GM21526 (cell line): Measurements from ENCODE around the gene RPL18.
"Not testable (repeated sequence)": the region's sequence is repeated elsewhere in the genome, so short reads cannot be mapped to it uniquely, and the experiment has no call there.

Source experiments
- ATAC-seq: cut with Tn5 transposase; IDR thresholded peaks from one replicate; pipeline ENCODE4 v1.9.1; 2021; ENCODE audit warnings: moderate library complexity; ENCODE audit not compliant: unreplicated experiment, low FRiP score

RPL18 gene

DNA sequence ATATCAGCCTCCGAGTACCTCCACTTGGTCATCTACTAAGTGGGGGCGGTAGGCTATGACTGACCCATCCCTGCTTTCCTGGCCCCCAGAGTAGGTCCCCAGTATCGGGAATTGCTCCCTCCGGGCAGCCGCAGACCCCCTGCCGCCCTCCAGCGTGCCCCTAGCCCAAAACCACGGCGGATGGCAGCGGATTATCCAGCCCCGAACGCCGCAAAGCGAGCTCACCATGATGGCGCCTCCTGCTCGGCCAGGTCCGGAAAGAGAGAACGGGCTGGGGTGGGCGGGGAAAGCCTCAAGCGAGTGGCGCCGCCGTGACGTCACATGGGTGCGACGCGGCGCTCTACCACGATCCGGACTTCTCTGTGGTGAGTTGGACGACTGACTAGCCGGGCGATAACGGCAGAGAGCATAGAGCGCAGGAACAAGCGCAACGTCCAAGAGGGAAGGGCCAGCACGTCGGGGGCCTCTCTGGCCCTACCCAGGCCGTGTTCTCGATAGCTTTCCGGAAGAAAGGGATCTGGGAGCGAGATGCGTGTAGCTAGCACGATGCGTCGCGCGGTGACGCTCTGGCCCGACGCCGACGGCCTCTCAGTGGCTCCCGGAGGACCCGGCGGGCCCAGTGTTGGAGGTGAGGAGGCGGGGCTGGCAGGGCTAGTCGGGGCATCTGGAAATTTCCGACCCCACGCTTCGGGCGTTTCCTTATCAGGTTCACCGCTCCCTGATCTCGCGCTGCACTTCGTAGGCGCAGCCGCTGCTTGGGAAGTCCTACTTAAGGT, at the start of gene RPL18, which contains the start of gene SPHK2:
Gene RPL18 (minus strand): TSS at position 263 of the 776 bp plus-strand sequence. CDS start 35 bp downstream, at position 228.
Gene SPHK2 (plus strand): TSS at position 591 of the 776 bp plus-strand sequence. CDS start 1,009 bp downstream, outside the sequence.
- peak; percentile 65 for ATAC-seq

DNA sequence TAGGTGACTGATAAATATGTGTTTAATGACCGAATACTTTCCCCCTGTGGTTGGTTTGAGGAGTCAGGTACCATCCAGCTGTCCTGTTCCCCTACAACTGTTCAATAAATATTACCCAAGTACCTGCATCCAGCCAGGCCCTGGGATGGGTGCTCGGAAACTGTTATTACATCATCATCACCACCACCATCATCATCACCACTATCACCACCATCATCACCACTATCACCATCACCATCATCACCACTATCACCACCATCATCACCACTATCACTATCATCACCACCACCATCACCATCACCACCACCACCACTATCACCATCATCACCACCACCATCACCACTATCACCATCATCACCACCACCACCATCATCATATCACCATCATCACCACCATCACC, 49.8 kb upstream of the RPL18 start:
- no peak for ATAC-seq

GRCh38 chr19:48668332-48668731, 49.4 kb upstream of the RPL18 start:
- ATAC-seq = no peak

DNA sequence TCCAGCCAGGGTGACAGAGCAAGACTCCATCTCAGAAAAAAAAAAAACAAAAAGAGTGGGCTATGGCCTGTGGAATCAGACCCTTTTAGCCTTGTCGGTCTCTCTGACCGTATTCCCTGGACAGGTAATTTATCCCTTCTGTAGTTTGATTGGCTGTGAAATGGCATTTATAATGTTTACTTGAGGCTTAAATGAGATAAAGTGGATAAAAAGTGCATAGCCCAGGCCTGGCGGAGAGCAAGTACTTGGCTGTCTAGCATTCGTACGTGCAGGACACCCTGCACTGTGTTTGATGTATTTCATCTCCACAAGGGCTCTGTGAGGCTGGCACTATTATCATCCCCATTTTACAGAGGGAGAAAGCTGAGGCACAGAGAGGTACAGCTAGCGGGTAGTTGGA, 46.8 kb upstream of the RPL18 start:
- ATAC-seq = no peak

GRCh38 chr19:48664476-48664875, 45.5 kb upstream of the RPL18 start:
- no peak for ATAC-seq

- no peak for ATAC-seq
These were observed 44.7 kb upstream of the RPL18 start for GRCh38 chr19:48663667-48664066.

DNA sequence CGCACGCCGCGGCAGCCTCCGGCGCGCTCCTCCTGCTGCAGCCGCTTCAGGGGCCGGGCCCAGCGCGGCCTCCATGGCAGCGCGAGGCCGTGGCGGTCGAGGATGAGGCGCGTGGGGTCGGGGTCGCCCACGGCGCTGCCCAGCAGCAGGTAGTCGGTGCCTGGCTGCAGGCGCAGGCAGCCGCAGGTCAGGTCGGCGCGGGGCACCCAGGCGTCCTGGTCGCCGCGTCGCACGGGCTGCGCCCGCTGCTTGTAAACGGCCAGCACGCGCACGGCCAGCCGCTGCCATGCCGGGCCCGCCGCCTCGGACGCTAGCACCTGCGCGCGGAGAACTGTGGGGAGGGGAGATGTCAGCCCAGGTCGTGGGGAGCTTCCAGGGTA, 42.7 kb upstream of the RPL18 start:
- no peak for ATAC-seq

- no peak for ATAC-seq
These were observed 42.1 kb upstream of the RPL18 start for GRCh38 chr19:48660852-48661710.

DNA sequence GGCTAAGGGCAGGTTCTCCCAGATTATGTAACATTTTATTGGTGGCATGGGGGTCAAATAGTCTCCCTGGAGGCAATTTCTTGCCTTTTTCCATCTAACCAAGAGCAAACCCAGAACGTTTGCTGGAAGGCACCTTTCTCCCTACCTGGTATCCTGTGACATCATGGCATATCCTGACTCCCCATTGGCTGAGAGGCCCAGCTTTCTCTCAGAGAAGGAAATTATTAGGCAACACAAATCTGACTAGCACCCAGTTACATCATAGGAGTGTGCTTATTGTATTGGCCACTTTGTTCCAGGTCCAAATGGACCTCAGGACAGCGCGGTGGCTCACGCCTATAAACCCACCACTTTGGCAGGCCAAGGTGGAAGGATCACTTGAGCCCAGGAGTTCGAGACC, 40.8 kb upstream of the RPL18 start:
- ATAC-seq = no peak

DNA sequence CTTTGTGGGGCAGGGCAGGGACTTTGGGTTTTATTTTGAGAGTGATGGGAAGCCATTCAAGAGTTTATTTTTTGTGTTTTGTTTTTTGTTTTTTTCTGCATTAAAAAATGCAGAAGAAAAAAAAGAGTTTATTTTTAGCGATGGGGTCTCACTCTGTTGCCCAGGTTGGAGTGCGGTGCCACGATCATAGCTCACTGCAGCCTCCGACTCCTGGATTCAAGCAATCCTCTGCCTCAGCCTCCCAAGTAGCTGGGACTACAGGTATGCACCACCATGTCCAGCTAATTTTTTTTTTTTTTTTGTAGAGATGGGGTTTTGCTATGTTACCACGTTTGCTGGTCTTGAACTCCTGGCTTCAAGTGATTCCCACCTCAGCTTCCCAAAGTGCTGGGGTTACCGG, 39.5 kb upstream of the RPL18 start:
- no peak for ATAC-seq

DNA sequence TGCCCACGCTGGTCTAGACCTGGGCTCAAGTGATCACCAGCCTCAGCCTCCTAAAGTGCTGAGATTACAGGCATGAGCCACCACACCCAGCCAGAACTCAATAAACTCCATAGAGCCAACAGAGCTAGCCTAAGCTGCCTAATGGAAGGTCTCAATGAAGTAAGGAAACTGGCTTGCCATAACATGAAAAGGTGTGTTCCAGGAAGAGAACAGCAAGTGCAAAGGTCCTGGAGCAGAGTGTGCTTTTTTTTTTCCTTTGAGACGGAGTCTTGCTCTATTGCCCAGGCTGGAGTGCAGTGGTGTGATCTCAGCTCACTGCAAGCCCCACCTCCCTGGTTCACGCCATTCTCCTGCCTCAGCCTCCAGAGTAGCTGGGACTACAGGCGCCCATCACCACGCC, 38.9 kb upstream of the RPL18 start:
- not testable (repeated sequence) for ATAC-seq

GRCh38 chr19:48656840-48657474, 38.0 kb upstream of the RPL18 start:
- ATAC-seq = no peak

GRCh38 chr19:48654299-48655059, 35.5 kb upstream of the RPL18 start:
- ATAC-seq = no peak

DNA sequence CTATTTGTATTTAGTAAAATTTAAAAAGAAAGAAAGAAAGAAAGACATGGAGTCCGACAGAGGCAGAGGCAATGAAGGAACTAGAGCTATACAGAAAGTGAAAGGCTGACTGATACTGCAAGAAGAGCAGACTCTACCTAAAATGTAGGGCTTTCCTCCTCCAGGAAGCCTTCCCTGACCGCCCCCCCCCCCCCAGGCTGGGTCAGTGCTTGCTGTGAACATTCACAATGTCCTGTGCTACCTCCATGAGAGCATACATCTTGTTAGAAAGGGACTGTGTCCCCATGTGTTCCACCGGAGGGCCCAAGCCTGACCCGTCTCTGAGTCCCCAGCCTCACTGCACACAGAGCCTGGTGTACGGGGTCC, 32.7 kb upstream of the RPL18 start:
- ATAC-seq = no peak

GRCh38 chr19:48650974-48651682, 32.1 kb upstream of the RPL18 start:
- no peak for ATAC-seq

DNA sequence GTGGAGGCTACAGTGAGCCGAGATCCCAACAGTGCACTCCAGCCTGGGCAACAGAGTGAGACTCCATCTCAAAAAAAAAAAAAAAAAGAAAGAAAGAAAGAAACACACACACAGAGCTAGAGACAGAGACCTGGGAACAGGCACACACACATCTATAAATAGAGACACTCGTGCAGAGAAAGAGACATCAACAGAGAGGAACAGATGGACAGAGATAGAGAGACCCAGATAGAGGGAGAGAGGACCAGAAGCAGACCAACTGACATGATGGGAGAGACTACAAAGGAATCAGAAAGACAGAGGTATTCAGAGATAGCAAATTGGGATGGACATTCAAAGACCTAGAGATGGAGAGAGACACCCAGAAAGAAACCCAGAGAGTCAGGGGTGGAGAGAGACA, 29.2 kb upstream of the RPL18 start:
- ATAC-seq = no peak

GRCh38 chr19:48646722-48647216, 27.8 kb upstream of the RPL18 start:
- ATAC-seq = no peak

- ATAC-seq = no peak
These were observed 27.2 kb upstream of the RPL18 start, which contains the start of gene CA11 for GRCh38 chr19:48646001-48646721. CA11 (minus strand) TSS chr19:48646187; CDS start chr19:48645632, 555 bp downstream.

DNA sequence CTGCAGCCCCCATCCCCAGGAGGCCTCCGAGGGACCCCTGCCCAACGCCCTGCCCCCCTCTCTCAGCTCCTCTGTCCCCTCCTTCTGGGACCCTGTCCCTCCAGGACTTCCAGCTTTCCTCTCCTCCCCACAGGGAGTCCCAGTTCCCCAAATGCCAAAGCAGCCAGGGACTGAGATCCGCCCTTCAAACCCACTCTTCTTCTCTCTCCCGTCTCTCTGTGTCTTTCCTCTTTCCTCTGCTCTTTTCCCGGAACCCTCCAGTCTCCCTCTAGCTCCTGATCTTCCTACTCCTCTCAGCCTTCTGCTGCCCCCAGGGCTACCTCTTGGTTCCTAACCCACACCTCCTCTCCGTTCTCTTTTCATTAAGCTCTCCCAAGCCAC, 26.6 kb upstream of the RPL18 start:
- no peak for ATAC-seq
